ENCODE data around the gene ERC2. TPM values are rescaled to one million over a fixed set of nuclear protein-coding genes. Genes with fewer than 3 reads are reported as not detected.

The ERC2 gene
- total RNA-seq, 1 donor from 2014 or later, result 0.35 TPM

GRCh38 chr3:55546866-55547669, 921.2 kb downstream of the ERC2 start:
- H3K27ac Mint-ChIP-seq (ENCODE audit: unreplicated experiment), result no peak overlapping the region
- no peak for TF ChIP-seq CTCF (IDR thresholded peaks at IDR 0.05)

GRCh38 chr3:55545995-55546394, 922.3 kb downstream of the ERC2 start:
- no peak overlapping the region for H3K27ac Mint-ChIP-seq (ENCODE audit: unreplicated experiment)
- H3K9me3 Mint-ChIP-seq (ENCODE audit: unreplicated experiment), result no peaks in the 10 kb centered on the region
- H3K36me3 Mint-ChIP-seq (ENCODE audit: unreplicated experiment), result no peaks in the 10 kb centered on the region
- no peak for DNase-seq (ENCODE audit: extremely low spot score, unreplicated experiment)
- peaks cover 10% of the 10 kb centered on the region for H3K27me3 Mint-ChIP-seq (ENCODE audit: unreplicated experiment)
- no peak overlapping the region for H3K4me3 Mint-ChIP-seq (ENCODE audit: unreplicated experiment)
- no peaks in the 10 kb centered on the region for H3K4me1 Mint-ChIP-seq (ENCODE audit: unreplicated experiment)
- no peak for TF ChIP-seq CTCF (IDR thresholded peaks at IDR 0.05)

More at GRCh38 chr3:55546866-55547669, 921.2 kb downstream of the ERC2 start:
- peaks cover 7% of the 10 kb centered on the region for H3K27me3 Mint-ChIP-seq (ENCODE audit: unreplicated experiment)
- DNase-seq (ENCODE audit: extremely low spot score, unreplicated experiment), result no peak
- no peaks in the 10 kb centered on the region for H3K36me3 Mint-ChIP-seq (ENCODE audit: unreplicated experiment)
- no peaks in the 10 kb centered on the region for H3K4me1 Mint-ChIP-seq (ENCODE audit: unreplicated experiment)
- H3K4me3 Mint-ChIP-seq (ENCODE audit: unreplicated experiment), result no peak overlapping the region
- H3K9me3 Mint-ChIP-seq (ENCODE audit: unreplicated experiment), result no peaks in the 10 kb centered on the region

GRCh38 chr3:55544219-55544618, 924.0 kb downstream of the ERC2 start:
- Mint-ChIP-seq H3K36me3 (ENCODE audit: unreplicated experiment) (no peaks in the 10 kb centered on the region), H3K4me3 (ENCODE audit: unreplicated experiment) (no peak overlapping the region), H3K9me3 (ENCODE audit: unreplicated experiment) (no peaks in the 10 kb centered on the region), H3K27ac (ENCODE audit: unreplicated experiment) (no peak overlapping the region), H3K4me1 (ENCODE audit: unreplicated experiment) (no peaks in the 10 kb centered on the region), H3K27me3 (ENCODE audit: unreplicated experiment) (peaks cover 7% of the 10 kb centered on the region)
- no peak for TF ChIP-seq CTCF (IDR thresholded peaks at IDR 0.05)
- DNase-seq (ENCODE audit: extremely low spot score, unreplicated experiment), result no peak

- Mint-ChIP-seq H3K4me3 (ENCODE audit: unreplicated experiment) (no peak overlapping the region), H3K27ac (ENCODE audit: unreplicated experiment) (no peak overlapping the region), H3K4me1 (ENCODE audit: unreplicated experiment) (no peaks in the 10 kb centered on the region), H3K27me3 (ENCODE audit: unreplicated experiment) (peaks cover 12% of the 10 kb centered on the region), H3K36me3 (ENCODE audit: unreplicated experiment) (no peaks in the 10 kb centered on the region), H3K9me3 (ENCODE audit: unreplicated experiment) (no peaks in the 10 kb centered on the region)
- no peak for TF ChIP-seq CTCF (IDR thresholded peaks at IDR 0.05)
- no peak for DNase-seq (ENCODE audit: extremely low spot score, unreplicated experiment)
Observed at GRCh38 chr3:55543181-55543614, 925.1 kb downstream of the ERC2 start.

- no peak overlapping the region for H3K4me3 Mint-ChIP-seq (ENCODE audit: unreplicated experiment)
- no peak for DNase-seq (ENCODE audit: extremely low spot score, unreplicated experiment)
- no peaks in the 10 kb centered on the region for H3K9me3 Mint-ChIP-seq (ENCODE audit: unreplicated experiment)
- no peak for TF ChIP-seq CTCF (IDR thresholded peaks at IDR 0.05)
- H3K36me3 Mint-ChIP-seq (ENCODE audit: unreplicated experiment), result no peaks in the 10 kb centered on the region
- peaks cover 26% of the 10 kb centered on the region for H3K27me3 Mint-ChIP-seq (ENCODE audit: unreplicated experiment)
- H3K4me1 Mint-ChIP-seq (ENCODE audit: unreplicated experiment), result no peaks in the 10 kb centered on the region
- no peak overlapping the region for H3K27ac Mint-ChIP-seq (ENCODE audit: unreplicated experiment)
Observed at GRCh38 chr3:55541456-55541855, 926.8 kb downstream of the ERC2 start.
